Astrocyte of the cerebellum (primary cell): ENCODE results near the gene POLR2B.

ENCODE experiments used
- DNase-seq: peaks from one replicate; pipeline ENCODE4 v3.0.0-alpha.2; 2011; ENCODE audit warnings: low read depth
- H3K4me3 ChIP-seq: 2 replicates; pipeline ENCODE4 v1.5.1; 2011; ENCODE audit warnings: mild to moderate bottlenecking, low read depth, low read length, moderate library complexity
- in situ Hi-C: cut with HindIII; loops from 2 replicates; pipeline ENCODE4 v1.10.0; 2017; ENCODE audit warnings: low sequenced_read_pairs
- TF ChIP-seq, protein P1 (sequence below): IDR thresholded peaks from 2 replicates; pipeline ENCODE4 v1.5.1; 2012; ENCODE audit warnings: low read length, low read depth, moderate library complexity, mild to moderate bottlenecking; ENCODE audit errors: missing control alignments

The POLR2B gene

DNA sequence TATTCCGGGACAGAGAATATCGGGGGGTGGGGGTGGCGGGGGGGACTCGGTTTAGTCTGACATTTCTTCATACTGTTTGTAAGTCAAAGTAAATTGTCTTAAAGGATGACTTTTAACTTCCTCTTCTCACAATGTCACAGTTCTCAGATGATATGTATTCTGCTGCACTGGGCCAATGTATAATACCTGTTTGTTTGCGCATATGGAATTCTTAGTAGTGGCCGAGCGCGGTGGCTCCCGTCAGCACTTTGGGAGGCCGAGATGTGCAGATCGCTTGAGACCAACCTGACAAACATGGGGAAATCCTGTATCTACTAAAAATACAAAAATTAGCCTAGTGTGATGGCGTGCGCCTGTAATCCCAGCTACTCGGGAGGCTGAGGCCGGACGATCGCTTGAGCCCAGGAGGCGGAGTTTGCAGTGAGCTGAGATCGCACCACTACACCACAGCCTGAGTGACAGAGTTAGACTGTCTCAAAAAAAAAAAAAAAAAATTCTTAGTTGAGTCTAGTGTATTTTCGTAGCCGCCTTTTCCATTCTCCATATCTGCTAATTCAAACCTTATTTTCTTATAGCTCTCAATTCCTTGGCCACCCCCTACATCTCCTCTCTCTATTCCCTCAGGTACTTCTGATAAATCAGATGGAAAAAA lies 851 bp downstream of the POLR2B start:
- in situ Hi-C loops, result no loop called here
- peak overlapping the region; percentile 99 for H3K4me3 ChIP-seq
- DNase-seq, result no peak

DNA sequence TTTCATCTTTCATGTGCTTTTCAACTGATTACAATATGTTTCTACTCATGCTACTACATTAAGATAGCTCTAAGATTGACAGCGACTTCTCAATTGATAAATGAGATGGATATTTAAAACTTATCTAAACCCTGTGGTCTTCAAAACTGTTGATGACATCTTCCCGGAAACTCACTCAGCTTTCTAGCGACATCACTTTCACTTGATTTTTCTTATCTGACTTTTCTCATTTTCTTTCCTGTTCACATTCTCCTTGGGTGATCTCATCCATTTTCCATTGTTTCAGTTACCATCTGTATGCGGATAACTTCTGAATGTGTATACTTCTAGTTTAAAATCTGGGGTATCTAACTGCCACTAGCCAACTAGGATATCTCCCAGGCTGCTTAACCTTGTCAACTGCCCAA lies 3.1 kb downstream of the POLR2B start:
- no peak for DNase-seq
- TF ChIP-seq, protein P1, sequence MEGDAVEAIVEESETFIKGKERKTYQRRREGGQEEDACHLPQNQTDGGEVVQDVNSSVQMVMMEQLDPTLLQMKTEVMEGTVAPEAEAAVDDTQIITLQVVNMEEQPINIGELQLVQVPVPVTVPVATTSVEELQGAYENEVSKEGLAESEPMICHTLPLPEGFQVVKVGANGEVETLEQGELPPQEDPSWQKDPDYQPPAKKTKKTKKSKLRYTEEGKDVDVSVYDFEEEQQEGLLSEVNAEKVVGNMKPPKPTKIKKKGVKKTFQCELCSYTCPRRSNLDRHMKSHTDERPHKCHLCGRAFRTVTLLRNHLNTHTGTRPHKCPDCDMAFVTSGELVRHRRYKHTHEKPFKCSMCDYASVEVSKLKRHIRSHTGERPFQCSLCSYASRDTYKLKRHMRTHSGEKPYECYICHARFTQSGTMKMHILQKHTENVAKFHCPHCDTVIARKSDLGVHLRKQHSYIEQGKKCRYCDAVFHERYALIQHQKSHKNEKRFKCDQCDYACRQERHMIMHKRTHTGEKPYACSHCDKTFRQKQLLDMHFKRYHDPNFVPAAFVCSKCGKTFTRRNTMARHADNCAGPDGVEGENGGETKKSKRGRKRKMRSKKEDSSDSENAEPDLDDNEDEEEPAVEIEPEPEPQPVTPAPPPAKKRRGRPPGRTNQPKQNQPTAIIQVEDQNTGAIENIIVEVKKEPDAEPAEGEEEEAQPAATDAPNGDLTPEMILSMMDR, result no peak
- H3K4me3 ChIP-seq, result no peak overlapping the region
- in situ Hi-C loops, result no loop called here

More for the DNA sequence above, 851 bp downstream of the POLR2B start:
- TF ChIP-seq, protein P1, result no peak

DNA sequence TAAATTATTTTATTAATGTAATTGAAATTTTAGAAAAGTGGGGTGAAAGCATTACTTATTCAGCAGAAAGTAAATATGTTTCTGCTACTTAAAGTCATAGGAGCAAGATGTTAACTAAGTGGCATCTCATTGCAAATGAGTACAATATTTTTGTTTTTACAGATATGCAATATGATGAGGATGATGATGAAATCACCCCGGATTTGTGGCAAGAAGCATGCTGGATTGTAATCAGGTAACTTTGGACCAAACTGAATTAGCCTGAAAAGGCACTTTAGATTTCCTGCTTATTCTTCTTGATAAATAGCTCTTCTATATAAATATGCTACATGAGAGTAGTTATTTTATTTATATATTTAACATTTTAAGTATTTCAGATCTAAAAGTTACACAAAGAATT lies 7.5 kb downstream of the POLR2B start:
- TF ChIP-seq, protein P1, result no peak
- in situ Hi-C loops, result no loop called here

DNA sequence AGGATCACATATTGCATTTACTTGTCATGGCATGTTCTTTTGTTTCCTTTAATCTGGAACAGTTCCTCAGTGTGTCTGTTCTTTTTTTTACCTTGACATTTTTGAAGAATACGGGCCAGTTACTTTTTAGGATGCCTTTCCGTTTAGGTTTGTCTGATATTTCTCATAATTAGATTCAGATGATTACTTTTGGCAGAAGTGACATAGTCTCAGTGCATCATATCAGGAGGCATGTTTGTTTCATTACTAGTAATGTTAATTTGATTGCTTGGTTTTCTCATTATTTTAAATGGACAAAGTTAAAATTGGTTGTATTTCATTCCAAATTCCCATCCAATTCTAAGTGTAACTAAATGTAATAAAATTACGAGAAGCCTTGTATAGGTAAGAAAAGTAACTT lies 8.3 kb downstream of the POLR2B start:
- no peak for DNase-seq
- H3K4me3 ChIP-seq, result no peak overlapping the region
- in situ Hi-C loops, result no loop called here
- TF ChIP-seq, protein P1, result no peak

More for the DNA sequence above, 7.5 kb downstream of the POLR2B start:
- no peak overlapping the region for H3K4me3 ChIP-seq
- DNase-seq, result no peak

DNA sequence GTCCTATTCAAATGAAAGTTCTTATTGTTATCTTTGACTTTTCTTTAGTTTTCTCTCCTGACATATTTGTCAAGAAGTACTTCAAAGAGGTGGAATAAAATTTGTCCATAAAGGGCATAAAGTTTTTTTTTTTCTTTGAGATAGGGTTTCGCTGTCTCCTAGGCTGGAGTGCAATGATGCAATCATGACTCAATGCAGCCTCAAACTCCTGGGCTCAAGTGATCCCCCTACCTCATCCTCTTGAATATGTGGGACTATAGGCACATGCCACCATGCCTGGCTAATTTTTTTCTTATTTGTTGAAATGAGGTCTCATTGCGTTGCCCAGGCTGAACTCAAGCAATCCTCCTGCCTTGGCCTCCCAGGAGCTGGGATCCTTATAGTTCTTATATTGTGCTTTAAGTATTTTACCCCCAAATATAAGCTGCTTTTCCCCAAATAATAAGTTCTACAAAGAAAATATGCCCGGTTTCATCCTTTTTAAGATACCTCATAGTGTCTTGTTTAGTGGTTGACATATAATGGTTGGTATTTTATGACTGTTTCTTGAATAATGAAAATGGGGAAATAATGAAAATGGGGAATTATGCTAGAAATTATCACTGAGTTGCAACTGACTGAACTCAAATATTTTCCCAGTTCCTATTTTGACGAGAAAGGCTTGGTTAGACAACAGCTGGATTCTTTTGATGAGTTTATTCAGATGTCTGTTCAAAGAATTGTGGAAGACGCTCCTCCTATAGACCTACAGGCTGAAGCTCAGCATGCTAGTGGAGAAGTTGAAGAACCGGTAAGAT lies 11.6 kb downstream of the POLR2B start:
- no peak overlapping the region for H3K4me3 ChIP-seq
- TF ChIP-seq, protein P1, result no peak
- in situ Hi-C loops, result no loop called here
- DNase-seq, result no peak

DNA sequence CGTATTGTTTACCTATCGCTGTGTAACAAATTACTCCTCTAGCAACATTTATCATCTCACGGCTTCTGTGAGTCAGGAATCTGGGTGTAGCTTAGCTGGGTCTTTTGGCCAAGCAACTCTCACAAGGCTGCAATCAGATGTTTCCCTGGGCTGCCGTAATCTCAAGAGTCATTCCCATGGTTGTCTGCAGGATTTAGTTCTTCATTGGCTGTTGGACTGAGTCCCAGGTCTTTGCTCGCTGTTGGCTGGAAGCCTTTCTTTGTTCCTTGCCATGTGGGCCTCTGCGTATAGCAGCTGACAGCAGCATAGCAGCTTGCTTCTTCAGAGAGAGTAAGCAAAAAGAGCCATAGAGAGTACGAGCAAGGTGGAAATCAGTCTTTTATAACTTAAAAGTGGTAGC lies 16.8 kb downstream of the POLR2B start:
- TF ChIP-seq, protein P1, result no peak

More for the DNA sequence above, 16.8 kb downstream of the POLR2B start:
- in situ Hi-C loops, result no loop called here
- H3K4me3 ChIP-seq, result no peak overlapping the region
- peak; percentile 93 for DNase-seq
